Breast epithelium (tissue), 3 donors: Measurements from ENCODE around the gene FZD10.

Source experiments
- POLR2A ChIP-seq: fragments of 450-650 bp; IDR thresholded peaks from one replicate; pipeline ENCODE4 v1.6.1; 2016; ENCODE audit warnings: antibody characterized with exemption, mild to moderate bottlenecking, moderate library complexity
- POLR2AphosphoS5 ChIP-seq, 3 donors: sonication (generic); formaldehyde crosslinking; IDR thresholded peaks; one replicate each; pipeline ENCODE4 v1.6.1; 2017; ENCODE audit warnings: antibody characterized with exemption in 3 of 3
- TF ChIP-seq, protein P1 (sequence below), 3 donors: fragments of 450-650 bp; IDR thresholded peaks; one replicate each; pipeline ENCODE4 v1.5.1; 2016 to 2017; ENCODE audit warnings: antibody characterized with exemption in 3 of 3, mild to moderate bottlenecking in 3 of 3, moderate library complexity in 3 of 3

DNA sequence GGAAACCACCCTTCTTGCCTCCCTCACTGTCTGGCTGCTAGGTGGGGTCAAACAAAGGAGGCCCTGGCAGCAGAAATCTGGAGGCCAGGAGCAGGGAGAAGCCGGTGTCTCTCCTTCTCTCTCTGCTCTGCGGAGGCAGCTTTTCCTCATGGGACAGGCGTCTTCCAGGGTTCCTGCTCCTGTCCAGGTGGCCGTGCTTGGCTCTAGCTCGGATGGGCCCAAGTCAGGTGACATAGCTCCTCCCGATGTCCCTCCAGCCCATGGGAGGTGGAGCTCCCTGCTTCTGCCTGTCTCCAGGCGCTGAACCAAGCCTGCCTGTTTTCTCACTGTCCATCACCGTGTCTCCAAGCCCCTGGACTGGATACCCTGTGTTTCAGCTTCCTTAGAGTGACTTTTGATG, 30.5 kb upstream of the FZD10 start:
- TF ChIP-seq POLR2A (no peak), POLR2AphosphoS5 (IDR thresholded peaks at IDR 0.05) (no peak)
- TF ChIP-seq, protein P1, sequence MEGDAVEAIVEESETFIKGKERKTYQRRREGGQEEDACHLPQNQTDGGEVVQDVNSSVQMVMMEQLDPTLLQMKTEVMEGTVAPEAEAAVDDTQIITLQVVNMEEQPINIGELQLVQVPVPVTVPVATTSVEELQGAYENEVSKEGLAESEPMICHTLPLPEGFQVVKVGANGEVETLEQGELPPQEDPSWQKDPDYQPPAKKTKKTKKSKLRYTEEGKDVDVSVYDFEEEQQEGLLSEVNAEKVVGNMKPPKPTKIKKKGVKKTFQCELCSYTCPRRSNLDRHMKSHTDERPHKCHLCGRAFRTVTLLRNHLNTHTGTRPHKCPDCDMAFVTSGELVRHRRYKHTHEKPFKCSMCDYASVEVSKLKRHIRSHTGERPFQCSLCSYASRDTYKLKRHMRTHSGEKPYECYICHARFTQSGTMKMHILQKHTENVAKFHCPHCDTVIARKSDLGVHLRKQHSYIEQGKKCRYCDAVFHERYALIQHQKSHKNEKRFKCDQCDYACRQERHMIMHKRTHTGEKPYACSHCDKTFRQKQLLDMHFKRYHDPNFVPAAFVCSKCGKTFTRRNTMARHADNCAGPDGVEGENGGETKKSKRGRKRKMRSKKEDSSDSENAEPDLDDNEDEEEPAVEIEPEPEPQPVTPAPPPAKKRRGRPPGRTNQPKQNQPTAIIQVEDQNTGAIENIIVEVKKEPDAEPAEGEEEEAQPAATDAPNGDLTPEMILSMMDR (IDR thresholded peaks at IDR 0.05), result no peak
